ENCODE measurements around the gene FZD7. TPM values are rescaled to one million over a fixed set of nuclear protein-coding genes. Genes with fewer than 3 reads are reported as not detected.

FZD7 gene
- total and polyA plus RNA-seq, 5 donors from 2014 or later = 0.09 to 0.42 TPM; not detected in 3

DNA sequence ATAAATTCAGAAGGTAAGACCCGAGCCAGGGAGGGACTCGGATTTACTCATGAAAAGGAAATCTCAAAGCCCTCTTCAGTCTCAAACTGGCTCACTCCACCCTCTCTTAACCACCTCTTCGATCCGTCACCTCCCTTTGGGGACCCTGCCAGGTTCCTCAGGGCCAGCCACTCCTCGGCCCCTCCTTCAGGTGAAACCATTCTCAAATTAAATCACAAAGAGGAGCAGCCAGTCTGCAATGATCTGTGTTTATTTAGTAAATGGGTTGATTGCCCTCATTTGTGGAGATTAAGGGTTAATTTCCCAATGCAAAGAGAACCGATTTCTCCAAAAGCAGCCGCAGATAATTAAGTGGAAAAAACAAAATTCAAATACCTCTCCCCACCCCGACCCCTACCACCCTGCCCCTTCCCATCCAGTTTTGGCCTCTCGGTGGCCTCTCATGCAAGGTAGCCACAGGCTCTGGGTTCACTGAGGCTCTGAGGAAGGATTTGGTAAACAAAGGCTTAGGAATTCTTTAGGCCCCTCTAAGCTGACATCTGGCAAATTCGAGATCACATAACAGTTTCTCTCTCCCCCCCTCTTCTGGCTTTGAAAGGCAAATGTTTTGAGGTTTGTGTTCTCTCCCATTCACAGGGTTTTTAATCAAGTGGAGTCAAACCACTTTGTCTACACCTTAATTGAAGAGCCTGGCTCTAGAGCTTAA, 10.3 kb upstream of the FZD7 start:
- ATAC-seq (ENCODE audit: low read depth in 2 of 2) = no peak
- H3K27ac Mint-ChIP-seq = no peak overlapping the region
- H3K27me3 ChIP-seq (ENCODE audit: control insufficient read depth, insufficient read depth, low read length) = peaks cover 4% of the 10 kb centered on the region

DNA sequence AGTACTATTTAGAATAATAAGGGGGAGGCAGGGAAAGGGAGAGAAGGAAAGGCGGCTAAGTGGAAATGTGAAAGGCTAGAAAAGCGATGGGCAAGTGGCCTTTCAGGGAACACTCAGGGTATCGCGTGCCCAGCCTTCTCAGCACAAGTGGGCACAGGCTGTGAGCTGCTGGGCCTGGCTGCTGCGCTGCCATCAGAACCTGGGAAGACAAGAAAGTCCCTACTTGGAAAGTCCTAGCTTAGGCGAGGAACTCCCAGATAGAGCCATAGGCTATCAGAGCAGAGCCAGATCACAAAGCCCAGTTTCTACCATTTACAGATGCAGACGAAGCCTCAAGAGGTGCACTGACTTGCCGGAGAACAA, 9.8 kb upstream of the FZD7 start:
- Mint-ChIP-seq H3K4me1 (no peaks in the 10 kb centered on the region), H3K4me3 (no peak overlapping the region), H3K9me3 (no peaks in the 10 kb centered on the region), H3K27ac (no peak overlapping the region), H3K36me3 (no peaks in the 10 kb centered on the region), H3K27me3 (peaks cover 27% of the 10 kb centered on the region)
- DNase-seq (no peak), ATAC-seq (ENCODE audit: low read depth in 2 of 2) (no peak)
- no peaks in the 10 kb centered on the region for H3K4me1 ChIP-seq (ENCODE audit: control insufficient read depth, insufficient read depth, low read length, poor library complexity, severe bottlenecking)
- H3K36me3 ChIP-seq (ENCODE audit: control insufficient read depth, insufficient read depth, low read length) = no peaks in the 10 kb centered on the region
- no peak overlapping the region for H3K27ac ChIP-seq (ENCODE audit: insufficient read depth, low read length, poor library complexity, severe bottlenecking)
- H3K4me3 ChIP-seq (ENCODE audit: low read depth, low read length) = no peak overlapping the region
- peaks cover 4% of the 10 kb centered on the region for H3K27me3 ChIP-seq (ENCODE audit: control insufficient read depth, insufficient read depth, low read length)
- no peaks in the 10 kb centered on the region for H3K9me3 ChIP-seq (ENCODE audit: control insufficient read depth in 2 of 2, low read length in 2 of 2)

More for the DNA sequence above, 10.3 kb upstream of the FZD7 start:
- no peaks in the 10 kb centered on the region for H3K4me1 Mint-ChIP-seq
- H3K36me3 ChIP-seq (ENCODE audit: control insufficient read depth, insufficient read depth, low read length) = no peaks in the 10 kb centered on the region
- no peak for DNase-seq
- no peak overlapping the region for H3K4me3 ChIP-seq (ENCODE audit: low read depth, low read length)
- H3K9me3 ChIP-seq (ENCODE audit: control insufficient read depth in 2 of 2, low read length in 2 of 2) = no peaks in the 10 kb centered on the region
- peaks cover 29% of the 10 kb centered on the region for H3K27me3 Mint-ChIP-seq
- no peaks in the 10 kb centered on the region for H3K4me1 ChIP-seq (ENCODE audit: control insufficient read depth, insufficient read depth, low read length, poor library complexity, severe bottlenecking)
- no peak overlapping the region for H3K4me3 Mint-ChIP-seq
- no peaks in the 10 kb centered on the region for H3K36me3 Mint-ChIP-seq
- H3K9me3 Mint-ChIP-seq = no peaks in the 10 kb centered on the region
- H3K27ac ChIP-seq (ENCODE audit: insufficient read depth, low read length, poor library complexity, severe bottlenecking) = no peak overlapping the region

DNA sequence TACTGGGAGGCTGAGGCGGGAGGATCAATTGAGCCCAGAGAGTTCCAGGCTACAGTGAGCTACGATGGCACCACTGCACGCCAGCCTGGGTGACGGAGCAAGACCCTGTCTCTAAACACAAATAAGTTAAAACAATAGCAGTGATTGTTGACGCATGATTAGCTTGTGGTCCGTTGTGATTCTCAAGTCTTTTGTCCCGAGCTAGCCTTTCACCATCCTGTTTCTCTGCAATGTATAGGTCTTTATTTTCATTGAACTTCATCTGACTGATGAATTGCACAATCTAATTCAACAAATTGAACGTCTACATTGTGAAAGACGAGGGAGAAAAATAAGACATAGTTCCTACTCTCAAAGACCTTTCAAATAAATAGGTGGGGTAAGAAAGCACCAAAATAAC, 8.8 kb upstream of the FZD7 start:
- H3K27ac Mint-ChIP-seq = no peak overlapping the region
- H3K9me3 ChIP-seq (ENCODE audit: control insufficient read depth in 2 of 2, low read length in 2 of 2) = no peaks in the 10 kb centered on the region
- H3K27me3 ChIP-seq (ENCODE audit: control insufficient read depth, insufficient read depth, low read length) = peaks cover 3% of the 10 kb centered on the region
- H3K36me3 Mint-ChIP-seq = no peaks in the 10 kb centered on the region
- no peak overlapping the region for H3K4me3 Mint-ChIP-seq
- no peak overlapping the region for H3K27ac ChIP-seq (ENCODE audit: insufficient read depth, low read length, poor library complexity, severe bottlenecking)
- peaks cover 32% of the 10 kb centered on the region for H3K27me3 Mint-ChIP-seq
- H3K4me1 ChIP-seq (ENCODE audit: control insufficient read depth, insufficient read depth, low read length, poor library complexity, severe bottlenecking) = no peaks in the 10 kb centered on the region
- ATAC-seq (ENCODE audit: low read depth in 2 of 2) (no peak), DNase-seq (no peak)
- no peaks in the 10 kb centered on the region for H3K9me3 Mint-ChIP-seq
- no peaks in the 10 kb centered on the region for H3K36me3 ChIP-seq (ENCODE audit: control insufficient read depth, insufficient read depth, low read length)
- H3K4me3 ChIP-seq (ENCODE audit: low read depth, low read length) = no peak overlapping the region
- no peaks in the 10 kb centered on the region for H3K4me1 Mint-ChIP-seq

DNA sequence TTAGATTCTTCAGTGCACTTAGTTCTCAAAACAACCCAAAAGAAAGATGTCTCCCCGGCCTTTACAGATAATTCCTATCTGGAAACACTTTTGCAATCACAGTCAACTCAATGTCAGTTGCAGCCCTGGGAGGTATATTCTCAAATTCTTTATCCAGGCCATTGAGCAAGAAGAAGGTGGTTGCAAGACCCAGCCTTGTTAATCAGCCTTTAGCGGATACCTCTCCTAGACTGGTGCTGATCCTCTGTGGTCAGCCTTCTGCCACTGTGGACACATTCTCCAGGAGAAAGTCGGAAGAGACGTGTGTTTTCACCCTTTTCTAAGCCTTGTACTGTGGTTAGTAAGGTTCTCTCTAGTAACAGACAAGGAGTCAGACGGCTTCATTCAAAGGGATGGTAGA, 7.8 kb upstream of the FZD7 start:
- Mint-ChIP-seq H3K27ac (no peak overlapping the region), H3K4me3 (no peak overlapping the region), H3K4me1 (no peaks in the 10 kb centered on the region), H3K36me3 (no peaks in the 10 kb centered on the region), H3K9me3 (no peaks in the 10 kb centered on the region), H3K27me3 (peaks cover 41% of the 10 kb centered on the region)
- H3K4me3 ChIP-seq (ENCODE audit: low read depth, low read length) = no peak overlapping the region
- ATAC-seq (ENCODE audit: low read depth in 2 of 2) (no peak), DNase-seq (no peak)
- peaks cover 6% of the 10 kb centered on the region for H3K27me3 ChIP-seq (ENCODE audit: control insufficient read depth, insufficient read depth, low read length)
- no peaks in the 10 kb centered on the region for H3K4me1 ChIP-seq (ENCODE audit: control insufficient read depth, insufficient read depth, low read length, poor library complexity, severe bottlenecking)
- no peaks in the 10 kb centered on the region for H3K9me3 ChIP-seq (ENCODE audit: control insufficient read depth in 2 of 2, low read length in 2 of 2)
- H3K36me3 ChIP-seq (ENCODE audit: control insufficient read depth, insufficient read depth, low read length) = no peaks in the 10 kb centered on the region
- no peak overlapping the region for H3K27ac ChIP-seq (ENCODE audit: insufficient read depth, low read length, poor library complexity, severe bottlenecking)

DNA sequence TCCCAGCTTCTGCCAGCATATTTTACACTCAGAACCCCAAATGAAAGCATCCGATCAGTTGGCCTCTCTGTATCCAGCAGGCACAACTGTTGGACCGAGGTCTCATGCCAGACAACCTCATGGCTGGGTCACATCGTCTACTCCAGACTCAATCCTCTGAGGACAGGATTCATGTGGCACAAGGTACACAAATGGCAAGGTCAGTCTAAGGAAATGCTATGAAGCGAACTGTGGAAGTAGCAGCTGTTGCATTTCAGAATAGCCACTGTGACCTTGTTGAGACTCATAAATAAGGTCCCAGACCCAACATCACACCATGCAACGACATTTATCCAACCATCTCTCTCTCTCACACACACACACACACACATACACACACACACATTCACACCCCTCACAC, 7.1 kb upstream of the FZD7 start:
- peaks cover 6% of the 10 kb centered on the region for H3K27me3 ChIP-seq (ENCODE audit: control insufficient read depth, insufficient read depth, low read length)
- DNase-seq (no peak), ATAC-seq (ENCODE audit: low read depth in 2 of 2) (no peak)
- H3K9me3 ChIP-seq (ENCODE audit: control insufficient read depth in 2 of 2, low read length in 2 of 2) = no peaks in the 10 kb centered on the region
- H3K4me1 Mint-ChIP-seq = peaks cover 0 to 3% (median under 1%) of the 10 kb centered on the region in 4 donors
- H3K27me3 Mint-ChIP-seq = peaks cover 48% of the 10 kb centered on the region
- no peak overlapping the region for H3K27ac ChIP-seq (ENCODE audit: insufficient read depth, low read length, poor library complexity, severe bottlenecking)
- H3K27ac Mint-ChIP-seq = no peak overlapping the region
- H3K4me3 ChIP-seq (ENCODE audit: low read depth, low read length) = no peak overlapping the region
- H3K4me1 ChIP-seq (ENCODE audit: control insufficient read depth, insufficient read depth, low read length, poor library complexity, severe bottlenecking) = no peaks in the 10 kb centered on the region
- no peaks in the 10 kb centered on the region for H3K36me3 ChIP-seq (ENCODE audit: control insufficient read depth, insufficient read depth, low read length)
- H3K36me3 Mint-ChIP-seq = no peaks in the 10 kb centered on the region
- H3K4me3 Mint-ChIP-seq = no peak overlapping the region
- no peaks in the 10 kb centered on the region for H3K9me3 Mint-ChIP-seq

DNA sequence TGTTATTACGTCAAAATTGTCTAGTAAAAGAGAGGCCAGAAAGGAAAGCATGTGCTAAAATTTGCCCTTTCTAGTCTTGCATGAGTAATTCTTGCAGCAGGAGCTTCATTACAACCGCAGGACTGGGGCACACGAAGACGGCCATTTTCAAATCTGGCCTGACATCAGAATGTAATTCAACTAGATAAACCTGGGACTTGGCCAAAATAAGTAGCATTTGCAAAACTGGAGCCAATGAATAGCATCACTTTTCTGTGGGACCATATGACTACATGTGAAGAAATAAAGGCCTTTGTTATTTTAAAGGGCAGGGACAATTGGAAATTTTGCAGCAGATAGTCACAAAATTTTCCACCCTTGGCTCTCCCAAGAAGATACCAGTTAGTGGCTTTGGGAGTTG, 3.0 kb upstream of the FZD7 start:
- Mint-ChIP-seq H3K27ac (no peak overlapping the region), H3K27me3 (peaks cover 54% of the 10 kb centered on the region), H3K36me3 (no peaks in the 10 kb centered on the region), H3K4me1 (peaks cover 0 to 19% (median 12%) of the 10 kb centered on the region in 4 donors), H3K4me3 (peak overlapping the region in 2 of 4 donors; percentile 63 to 85), H3K9me3 (no peaks in the 10 kb centered on the region)
- H3K36me3 ChIP-seq (ENCODE audit: control insufficient read depth, insufficient read depth, low read length) = no peaks in the 10 kb centered on the region
- H3K4me3 ChIP-seq (ENCODE audit: low read depth, low read length) = no peak overlapping the region
- H3K4me1 ChIP-seq (ENCODE audit: control insufficient read depth, insufficient read depth, low read length, poor library complexity, severe bottlenecking) = peaks cover 25% of the 10 kb centered on the region
- DNase-seq = no peak
- peaks cover 6% of the 10 kb centered on the region for H3K27me3 ChIP-seq (ENCODE audit: control insufficient read depth, insufficient read depth, low read length)
- no peak overlapping the region for H3K27ac ChIP-seq (ENCODE audit: insufficient read depth, low read length, poor library complexity, severe bottlenecking)
- H3K9me3 ChIP-seq (ENCODE audit: control insufficient read depth in 2 of 2, low read length in 2 of 2) = no peaks in the 10 kb centered on the region
- no peak for ATAC-seq (ENCODE audit: low read depth in 2 of 2)

DNA sequence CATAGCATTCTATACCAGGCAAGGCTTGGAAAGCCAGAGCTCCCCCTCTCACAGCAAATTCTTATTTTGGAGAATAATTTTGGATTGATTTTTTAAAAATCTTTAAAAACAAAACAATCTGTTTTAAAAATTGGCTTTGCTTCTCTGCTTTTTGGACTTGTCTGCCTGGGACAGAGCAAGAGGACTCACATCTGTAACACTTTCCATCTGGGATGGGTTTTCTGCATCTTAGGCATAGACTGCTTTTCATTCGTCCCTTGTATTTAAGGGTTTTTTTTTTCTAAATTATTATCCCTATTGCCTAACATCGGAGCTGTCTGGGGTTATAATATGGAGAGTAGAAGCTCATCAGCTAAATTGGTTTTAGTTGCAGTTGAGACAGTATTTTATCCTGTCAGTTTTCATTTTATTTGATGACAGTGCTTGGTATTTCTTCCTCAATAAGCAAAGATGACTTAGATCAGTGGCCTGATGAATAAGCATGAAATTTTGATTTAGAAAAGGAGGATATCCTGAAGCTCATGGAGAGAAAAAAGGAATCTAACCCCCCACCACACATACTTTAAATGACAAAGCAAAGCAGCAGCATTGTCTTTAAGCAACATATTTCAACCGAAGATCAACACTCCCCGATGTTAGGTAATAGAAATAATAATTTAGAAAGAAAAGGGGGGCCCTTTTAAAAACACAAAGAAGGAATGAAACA, 2.3 kb upstream of the FZD7 start:
- no peak overlapping the region for H3K4me3 ChIP-seq (ENCODE audit: low read depth, low read length)
- Mint-ChIP-seq H3K27me3 (peaks cover 54% of the 10 kb centered on the region), H3K27ac (no peak overlapping the region), H3K4me3 (peak overlapping the region; percentile 52 to 90 (median 87)), H3K4me1 (peaks cover 0 to 19% (median 12%) of the 10 kb centered on the region in 4 donors), H3K36me3 (no peaks in the 10 kb centered on the region), H3K9me3 (no peaks in the 10 kb centered on the region)
- DNase-seq (no peak), ATAC-seq (ENCODE audit: low read depth in 2 of 2) (no peak)
- H3K36me3 ChIP-seq (ENCODE audit: control insufficient read depth, insufficient read depth, low read length) = no peaks in the 10 kb centered on the region
- H3K4me1 ChIP-seq (ENCODE audit: control insufficient read depth, insufficient read depth, low read length, poor library complexity, severe bottlenecking) = peaks cover 27% of the 10 kb centered on the region
- H3K9me3 ChIP-seq (ENCODE audit: control insufficient read depth in 2 of 2, low read length in 2 of 2) = no peaks in the 10 kb centered on the region
- H3K27ac ChIP-seq (ENCODE audit: insufficient read depth, low read length, poor library complexity, severe bottlenecking) = no peak overlapping the region
- peaks cover 7% of the 10 kb centered on the region for H3K27me3 ChIP-seq (ENCODE audit: control insufficient read depth, insufficient read depth, low read length)
